Activated T-cell treated with anti-CD3 and anti-CD28 coated beads, Interleukin-2, amount 50 U/mL, for 4 hours (primary cell): ENCODE results near the gene SIAH1. TPM values are rescaled to one million over a fixed set of nuclear protein-coding genes. Genes with fewer than 3 reads are reported as not detected.
"Not testable (repeated sequence)": the region's sequence is repeated elsewhere in the genome, so short reads cannot be mapped to it uniquely, and the experiment has no call there.

Experiments
- ATAC-seq, 2 donors: fragments of 200-7000 bp; cut with Tn5 transposase; one replicate each; pipeline ENCODE4 v1.10.0; 2021
- DNase-seq: peaks from one replicate; pipeline ENCODE4 v3.0.0-alpha.2; 2020
- H3K27me3 Mint-ChIP-seq: one replicate; pipeline ENCODE4 v1.8.0; 2021; ENCODE audit warnings: low read depth, mixed read lengths
- H3K36me3 Mint-ChIP-seq: one replicate; pipeline ENCODE4 v1.8.0; 2022; ENCODE audit warnings: mixed read lengths; ENCODE audit not compliant: insufficient read depth
- H3K4me1 Mint-ChIP-seq: one replicate; pipeline ENCODE4 v1.8.0; 2021; ENCODE audit warnings: low read depth, mixed read lengths
- H3K4me3 Mint-ChIP-seq: one replicate; pipeline ENCODE4 v1.8.0; 2021; ENCODE audit warnings: mild to moderate bottlenecking, moderate library complexity, mixed read lengths
- H3K9me3 Mint-ChIP-seq: one replicate; pipeline ENCODE4 v1.8.0; 2021; ENCODE audit warnings: mixed read lengths
- total RNA-seq, 3 donors: library from RNA; stranded (reverse); gene quantifications; one replicate each; pipeline ENCODE4 v1.2.1, GENCODE V29; 2021

Gene SIAH1
- total RNA-seq, 3 donors from 2014 or later: 10.0 to 12.2 (median 10.4) TPM

- Mint-ChIP-seq H3K27me3 (peaks cover 3% of the 10 kb centered on the region), H3K36me3 (no peaks in the 10 kb centered on the region)
Measured at GRCh38 chr16:48409839-48410632, 24.8 kb upstream of the SIAH1 start.

GRCh38 chr16:48408688-48409087 is 23.5 kb upstream of the SIAH1 start:
- Mint-ChIP-seq H3K27me3 (peaks cover 3% of the 10 kb centered on the region), H3K4me3 (no peak overlapping the region), H3K9me3 (no peaks in the 10 kb centered on the region), H3K4me1 (peaks cover 3% of the 10 kb centered on the region), H3K36me3 (no peaks in the 10 kb centered on the region)
- DNase-seq (no peak), ATAC-seq (no peak)

More at GRCh38 chr16:48409839-48410632, 24.8 kb upstream of the SIAH1 start:
- Mint-ChIP-seq H3K4me1 (peaks cover 6% of the 10 kb centered on the region), H3K4me3 (no peak overlapping the region), H3K9me3 (no peaks in the 10 kb centered on the region)
- ATAC-seq: no peak
- DNase-seq: no peak

DNA sequence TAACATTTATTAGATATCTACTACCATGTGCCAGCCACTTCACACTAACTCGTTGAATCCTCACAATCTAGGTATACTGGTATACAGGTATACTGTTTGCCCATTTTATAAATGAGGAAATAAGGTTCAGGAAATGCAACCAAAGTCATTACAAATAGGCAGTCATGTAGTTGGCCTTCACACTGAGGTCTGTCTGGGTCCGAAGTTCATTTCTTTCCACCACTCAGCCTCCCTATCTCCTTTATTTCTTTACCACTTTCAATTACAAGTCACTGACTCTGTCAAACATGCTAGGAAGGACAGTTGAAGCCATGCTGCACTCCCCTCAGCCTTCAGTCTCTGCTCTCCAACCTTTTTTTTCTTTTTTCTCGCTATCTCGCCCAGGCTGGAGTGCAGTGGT is 20.7 kb upstream of the SIAH1 start:
- no peaks in the 10 kb centered on the region for H3K27me3 Mint-ChIP-seq
- H3K4me3 Mint-ChIP-seq: no peak overlapping the region
- no peaks in the 10 kb centered on the region for H3K9me3 Mint-ChIP-seq
- DNase-seq: no peak
- no peaks in the 10 kb centered on the region for H3K36me3 Mint-ChIP-seq
- H3K4me1 Mint-ChIP-seq: peaks cover 3% of the 10 kb centered on the region
- no peak for ATAC-seq

GRCh38 chr16:48405153-48405552 is 19.9 kb upstream of the SIAH1 start:
- H3K4me3 Mint-ChIP-seq: no peak overlapping the region
- no peaks in the 10 kb centered on the region for H3K9me3 Mint-ChIP-seq
- no peaks in the 10 kb centered on the region for H3K27me3 Mint-ChIP-seq
- no peaks in the 10 kb centered on the region for H3K36me3 Mint-ChIP-seq
- DNase-seq (no peak), ATAC-seq (no peak)
- H3K4me1 Mint-ChIP-seq: peaks cover 3% of the 10 kb centered on the region

DNA sequence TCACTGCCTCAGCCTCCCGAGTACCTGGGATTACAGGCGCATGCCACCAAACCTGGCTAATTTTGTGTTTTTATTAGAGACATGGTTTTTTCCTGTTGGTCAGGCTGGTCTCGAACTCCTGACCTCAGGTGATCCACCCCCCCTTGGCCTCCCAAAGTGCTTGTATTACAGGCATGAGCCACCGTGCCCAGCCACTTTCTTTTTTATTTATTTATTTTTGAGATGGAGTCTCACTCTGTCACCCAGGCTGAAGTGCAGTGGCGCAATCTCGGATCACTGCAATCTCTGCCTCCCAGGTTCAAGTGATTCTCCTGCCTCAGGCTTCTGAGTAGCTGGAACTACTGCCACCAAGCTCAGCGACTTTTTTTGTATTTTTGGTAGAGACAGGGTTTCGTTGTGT is 17.3 kb upstream of the SIAH1 start:
- ATAC-seq, H3K4me1 Mint-ChIP-seq: not testable (repeated sequence)

GRCh38 chr16:48395375-48395774 is 10.2 kb upstream of the SIAH1 start:
- DNase-seq (no peak), ATAC-seq (no peak)
- no peak overlapping the region for H3K4me3 Mint-ChIP-seq
- H3K9me3 Mint-ChIP-seq: no peaks in the 10 kb centered on the region
- H3K4me1 Mint-ChIP-seq: no peaks in the 10 kb centered on the region
- no peaks in the 10 kb centered on the region for H3K27me3 Mint-ChIP-seq
- H3K36me3 Mint-ChIP-seq: no peaks in the 10 kb centered on the region

More for the DNA sequence above, 17.3 kb upstream of the SIAH1 start:
- H3K27me3 Mint-ChIP-seq, H3K4me3 Mint-ChIP-seq, H3K36me3 Mint-ChIP-seq, DNase-seq, H3K9me3 Mint-ChIP-seq: not testable (repeated sequence)

DNA sequence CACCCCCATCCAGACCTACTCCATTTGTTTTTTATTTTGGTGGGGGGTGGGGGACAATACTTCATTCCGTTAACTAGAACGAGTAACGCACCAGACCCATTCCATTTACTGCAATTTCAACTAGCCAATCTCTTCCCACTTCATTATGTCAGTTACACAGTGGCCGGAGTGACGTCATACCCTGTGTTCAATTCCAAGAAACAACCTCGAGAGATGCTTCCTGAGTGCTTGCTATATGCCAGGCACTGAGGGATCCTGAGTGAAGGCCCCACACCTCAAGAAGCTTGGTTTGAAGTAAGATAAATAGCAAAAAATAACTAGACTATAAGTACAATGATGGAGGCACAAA is 9.1 kb upstream of the SIAH1 start:
- no peaks in the 10 kb centered on the region for H3K36me3 Mint-ChIP-seq
- H3K9me3 Mint-ChIP-seq: no peaks in the 10 kb centered on the region
- no peak overlapping the region for H3K4me3 Mint-ChIP-seq
- DNase-seq (no peak), ATAC-seq (no peak)
- H3K4me1 Mint-ChIP-seq: no peaks in the 10 kb centered on the region
- H3K27me3 Mint-ChIP-seq: no peaks in the 10 kb centered on the region

GRCh38 chr16:48393485-48394354 is 8.5 kb upstream of the SIAH1 start:
- H3K9me3 Mint-ChIP-seq: no peaks in the 10 kb centered on the region
- H3K27me3 Mint-ChIP-seq: no peaks in the 10 kb centered on the region
- DNase-seq: no peak
- H3K4me1 Mint-ChIP-seq: no peaks in the 10 kb centered on the region
- no peaks in the 10 kb centered on the region for H3K36me3 Mint-ChIP-seq
- no peak overlapping the region for H3K4me3 Mint-ChIP-seq
- ATAC-seq: peak; percentile 34 to 65

GRCh38 chr16:48392407-48392806 is 7.2 kb upstream of the SIAH1 start:
- H3K27me3 Mint-ChIP-seq: no peaks in the 10 kb centered on the region
- no peak overlapping the region for H3K4me3 Mint-ChIP-seq
- no peaks in the 10 kb centered on the region for H3K4me1 Mint-ChIP-seq
- no peaks in the 10 kb centered on the region for H3K36me3 Mint-ChIP-seq
- ATAC-seq: no peak
- H3K9me3 Mint-ChIP-seq: no peaks in the 10 kb centered on the region
- no peak for DNase-seq

GRCh38 chr16:48386559-48387312 is 1.5 kb upstream of the SIAH1 start:
- no peaks in the 10 kb centered on the region for H3K9me3 Mint-ChIP-seq
- DNase-seq: no peak
- H3K4me3 Mint-ChIP-seq: peak overlapping the region; percentile 33
- ATAC-seq: no peak
- H3K4me1 Mint-ChIP-seq: peaks cover 16% of the 10 kb centered on the region
- no peaks in the 10 kb centered on the region for H3K36me3 Mint-ChIP-seq
- no peaks in the 10 kb centered on the region for H3K27me3 Mint-ChIP-seq

DNA sequence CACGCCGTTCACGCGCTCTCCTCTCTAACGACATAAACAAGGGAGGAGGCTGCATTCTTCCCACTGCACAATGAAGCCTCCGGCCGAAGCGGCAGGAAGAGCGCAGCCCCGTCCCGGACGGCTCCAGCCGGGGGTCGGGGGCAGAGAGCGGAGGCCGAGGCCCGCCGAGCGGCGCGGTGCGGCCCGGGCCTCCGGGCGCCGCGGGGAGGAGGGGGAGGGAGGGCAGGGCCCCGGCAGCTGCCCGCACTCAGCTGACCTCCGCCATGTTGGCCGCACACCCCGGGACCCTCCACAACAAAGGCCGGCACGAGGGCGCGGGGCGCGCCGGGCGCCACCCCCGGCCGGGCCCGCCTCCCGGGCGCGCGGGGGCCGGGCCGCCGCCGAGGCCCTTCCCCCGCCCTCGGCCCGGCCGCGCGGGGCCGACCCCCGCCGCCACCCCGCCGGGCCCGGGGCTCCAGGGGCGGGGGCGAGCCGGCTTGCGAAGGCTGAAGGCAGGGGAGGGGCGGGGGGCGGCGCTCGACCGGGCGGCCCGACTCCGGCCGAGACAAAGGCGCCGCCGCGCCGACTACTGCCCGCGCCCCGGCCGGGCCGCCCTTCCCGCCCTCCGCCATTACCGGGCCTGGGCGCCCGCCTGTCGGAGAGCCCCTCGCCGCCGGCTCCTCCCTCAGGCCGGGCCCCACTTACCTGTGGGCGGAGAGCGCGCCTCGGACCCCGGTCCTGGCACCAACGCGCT is 527 bp downstream of the SIAH1 start:
- DNase-seq: peak; percentile 12
- no peaks in the 10 kb centered on the region for H3K36me3 Mint-ChIP-seq

DNA sequence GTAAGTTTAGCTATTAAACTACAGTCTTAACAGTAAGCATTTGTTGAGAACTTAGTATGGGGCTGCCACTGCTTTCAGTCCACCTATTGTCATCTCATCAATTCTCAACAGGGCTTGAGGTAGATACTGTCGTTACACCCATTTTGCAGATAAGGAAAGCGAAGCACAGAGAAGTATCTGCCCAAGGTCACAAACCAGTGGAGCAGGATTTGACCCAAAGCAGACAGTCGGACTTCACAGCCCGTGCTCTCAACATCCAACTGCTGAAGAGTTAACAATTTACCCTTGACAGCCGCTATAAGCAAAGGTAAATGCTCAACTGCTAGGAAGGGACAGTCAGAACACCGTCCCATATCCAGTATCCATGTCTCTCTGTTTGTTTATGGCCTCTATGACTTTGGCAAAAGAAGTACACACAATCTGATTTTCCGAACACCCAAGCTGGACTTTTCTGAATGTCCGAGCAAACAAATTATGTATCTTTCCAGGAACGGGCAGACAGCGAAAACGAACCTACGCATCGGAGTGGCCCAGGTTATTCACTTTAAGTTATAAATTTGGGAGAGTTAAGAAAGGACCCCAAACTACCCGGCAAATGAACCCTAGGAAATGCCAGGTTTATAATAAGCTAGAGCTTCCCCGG is 1.2 kb downstream of the SIAH1 start:
- peak overlapping the region; percentile 94 for H3K4me3 Mint-ChIP-seq
- H3K4me1 Mint-ChIP-seq: peaks cover 35% of the 10 kb centered on the region
- no peaks in the 10 kb centered on the region for H3K27me3 Mint-ChIP-seq
- no peak for DNase-seq
- no peak for ATAC-seq
- no peaks in the 10 kb centered on the region for H3K9me3 Mint-ChIP-seq
- H3K36me3 Mint-ChIP-seq: no peaks in the 10 kb centered on the region

More for the DNA sequence above, 527 bp downstream of the SIAH1 start:
- peaks cover 28% of the 10 kb centered on the region for H3K4me1 Mint-ChIP-seq
- H3K4me3 Mint-ChIP-seq: peak overlapping the region; percentile 94
- no peaks in the 10 kb centered on the region for H3K9me3 Mint-ChIP-seq
- no peaks in the 10 kb centered on the region for H3K27me3 Mint-ChIP-seq
- peak; percentile 65 to 70 for ATAC-seq

GRCh38 chr16:48383009-48383876 is 2.0 kb downstream of the SIAH1 start:
- Mint-ChIP-seq H3K36me3 (no peaks in the 10 kb centered on the region), H3K27me3 (no peaks in the 10 kb centered on the region), H3K9me3 (no peaks in the 10 kb centered on the region), H3K4me1 (peaks cover 42% of the 10 kb centered on the region), H3K4me3 (peak overlapping the region; percentile 94)
- DNase-seq (no peak), ATAC-seq (no peak)
